NCI-H524 treated with DMSO at 0.1 percent for 48 hours (cell line): ENCODE data around the gene CFDP1.

ENCODE experiments used
- DNase-seq: peaks from one replicate; lab custom pipeline; 2025; lab: John Stamatoyannopoulos, UW

The CFDP1 gene

DNA sequence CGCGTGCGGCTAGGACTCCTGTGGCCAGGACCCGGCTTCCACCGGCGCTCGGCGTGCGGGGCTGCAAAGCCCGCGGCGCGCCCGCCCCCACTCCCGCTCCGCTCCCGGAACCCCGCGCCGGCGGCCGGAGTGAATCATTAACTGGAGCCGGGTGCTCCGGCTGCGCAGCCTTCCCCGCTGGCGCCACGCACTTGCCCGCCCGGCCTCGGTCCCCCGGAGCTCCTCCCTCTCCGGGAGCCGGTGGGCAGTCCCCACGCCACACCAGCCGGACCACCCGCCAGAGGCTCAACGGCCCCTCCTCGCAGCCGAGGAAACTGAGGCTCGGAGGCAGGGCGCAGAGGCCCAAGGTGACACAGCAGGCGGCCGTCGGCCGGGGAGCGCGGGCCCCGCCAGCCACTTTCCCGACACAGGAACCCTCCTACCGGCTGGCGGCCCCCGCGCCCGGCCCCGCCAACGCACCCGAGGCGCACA, 182.5 kb downstream of the CFDP1 start:
- DNase-seq, result no peak

DNA sequence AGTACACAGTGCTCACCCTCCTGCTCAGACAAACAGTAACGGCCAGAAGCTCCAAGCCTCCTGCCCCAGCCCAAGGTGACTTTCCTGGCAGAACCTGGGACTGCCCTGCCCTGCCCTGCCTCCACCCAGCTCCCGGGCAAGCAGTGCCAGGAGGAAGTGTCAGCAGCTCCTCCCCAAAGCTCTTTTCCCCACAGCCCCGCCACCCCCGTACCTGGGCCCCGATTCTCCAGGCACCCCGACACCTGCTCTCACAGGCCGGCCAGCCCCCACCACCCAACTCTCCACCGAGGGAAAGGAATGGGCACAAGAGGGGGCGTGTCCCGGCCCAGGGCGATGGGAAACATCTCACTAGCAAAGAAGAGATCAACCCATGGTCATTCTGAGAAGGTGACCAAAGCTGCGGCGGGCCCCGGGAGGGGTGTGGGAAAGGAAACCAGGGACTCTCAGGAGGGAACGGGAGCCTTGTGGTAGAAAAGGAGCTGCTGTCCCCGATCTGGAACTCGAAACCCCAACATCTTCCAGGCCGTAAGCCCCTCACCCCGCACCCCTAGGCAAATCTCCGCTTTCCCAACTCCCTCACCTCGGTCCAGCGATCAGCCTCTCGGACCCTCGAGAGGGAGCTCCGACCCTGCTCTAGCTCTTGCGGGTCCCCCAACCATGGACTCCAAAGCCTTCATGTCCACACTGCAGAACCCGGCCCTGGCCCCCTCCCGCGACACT, 183.1 kb downstream of the CFDP1 start:
- DNase-seq, result no peak

DNA sequence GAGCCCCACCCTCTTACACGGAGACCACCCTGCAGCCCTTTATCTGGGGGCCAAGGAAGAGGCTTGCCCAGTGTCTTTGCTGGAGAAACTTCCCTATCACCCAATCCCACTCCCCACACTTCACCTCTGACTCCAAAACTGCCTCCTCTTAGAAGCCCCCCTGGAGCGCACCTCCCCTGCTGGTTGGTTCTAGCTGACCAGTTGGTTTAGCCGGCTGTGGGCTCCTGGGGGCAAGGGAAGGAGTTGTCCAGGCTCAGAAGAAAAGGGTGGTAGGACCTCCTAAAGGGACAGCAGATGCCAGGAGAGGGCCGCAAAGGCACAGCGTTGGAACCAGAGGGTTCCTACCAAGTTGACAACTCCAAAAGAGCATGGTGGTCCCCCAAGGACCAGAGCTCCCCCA, 183.9 kb downstream of the CFDP1 start:
- DNase-seq, result no peak

DNA sequence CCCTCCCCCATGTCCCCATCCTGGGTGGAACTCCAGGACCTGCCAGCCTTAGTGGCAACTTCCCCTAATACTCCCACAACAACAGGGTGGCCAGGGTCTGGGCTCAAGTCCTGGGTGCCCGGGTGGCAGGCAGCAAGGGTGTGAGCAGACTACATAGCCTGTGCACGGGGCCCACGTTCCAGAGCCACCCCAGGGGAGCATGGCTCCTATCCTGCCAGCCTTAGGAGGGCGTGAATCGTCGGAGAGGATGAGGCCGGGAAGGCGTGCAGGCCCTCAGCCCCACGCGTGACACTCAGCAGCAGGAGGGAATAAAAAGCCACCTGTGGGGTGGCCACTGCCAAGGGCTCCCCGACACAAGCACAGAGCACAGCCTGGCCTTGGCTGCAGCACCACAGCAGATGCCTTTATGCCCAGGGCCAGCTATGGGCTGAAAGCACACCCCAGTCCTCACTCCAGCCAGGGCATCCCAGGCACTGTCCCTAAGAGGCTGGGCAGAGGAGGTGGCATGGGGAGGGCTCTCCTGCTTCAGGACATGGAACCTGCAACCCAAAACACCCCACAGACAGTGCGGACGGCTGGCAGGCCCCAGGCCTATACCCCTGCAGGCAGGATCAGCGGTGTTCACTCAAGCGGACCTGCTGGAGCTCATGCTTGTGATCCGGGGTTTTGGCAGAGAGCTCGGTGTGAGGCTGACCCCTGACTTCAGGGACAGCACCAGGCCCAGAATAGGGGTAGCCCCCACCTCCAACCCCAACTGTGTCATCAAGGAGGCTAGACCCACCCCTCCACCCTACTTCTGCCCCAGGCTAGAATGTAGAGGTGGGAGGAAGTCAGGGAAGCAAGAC, 184.5 kb downstream of the CFDP1 start:
- DNase-seq, result no peak

DNA sequence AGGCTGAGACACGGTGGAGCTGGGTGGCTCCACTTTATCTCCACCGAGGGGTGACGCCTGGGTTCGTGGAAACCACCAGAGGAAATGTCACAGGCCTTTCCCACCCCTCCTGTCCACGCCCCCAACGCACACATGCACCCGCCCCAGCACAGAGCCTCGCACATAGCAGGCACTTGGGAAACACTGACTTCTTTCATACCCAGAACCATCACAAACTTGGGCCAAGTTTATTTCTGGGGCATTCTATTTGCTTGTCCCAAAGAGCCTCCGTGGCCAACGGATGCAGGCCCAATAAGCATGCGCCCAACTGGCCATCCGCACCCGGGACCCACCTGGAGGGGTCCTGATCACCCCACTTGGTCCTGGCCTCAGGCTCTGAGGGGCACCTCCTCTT, 185.2 kb downstream of the CFDP1 start:
- DNase-seq, result no peak

DNA sequence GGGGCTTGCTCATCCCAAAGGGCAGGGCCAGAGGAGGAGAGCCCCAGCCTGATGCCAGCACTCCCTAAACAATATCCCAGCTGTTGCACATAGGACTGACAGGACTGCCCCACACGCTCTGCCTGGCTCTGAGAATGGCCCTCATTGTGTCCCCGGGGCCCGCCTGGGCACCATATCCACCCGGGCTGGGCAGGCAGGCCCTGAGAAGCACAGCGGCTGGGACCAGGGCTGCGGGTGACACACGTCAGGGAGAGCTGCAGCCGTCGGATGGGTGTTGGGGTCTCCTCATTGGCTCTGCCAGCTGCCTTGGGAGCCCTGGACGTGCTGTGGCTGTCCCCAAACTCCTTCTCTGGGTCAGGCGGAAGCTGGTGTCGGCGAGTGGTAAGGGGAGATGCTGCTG, 186.1 kb downstream of the CFDP1 start:
- no peak for DNase-seq

DNA sequence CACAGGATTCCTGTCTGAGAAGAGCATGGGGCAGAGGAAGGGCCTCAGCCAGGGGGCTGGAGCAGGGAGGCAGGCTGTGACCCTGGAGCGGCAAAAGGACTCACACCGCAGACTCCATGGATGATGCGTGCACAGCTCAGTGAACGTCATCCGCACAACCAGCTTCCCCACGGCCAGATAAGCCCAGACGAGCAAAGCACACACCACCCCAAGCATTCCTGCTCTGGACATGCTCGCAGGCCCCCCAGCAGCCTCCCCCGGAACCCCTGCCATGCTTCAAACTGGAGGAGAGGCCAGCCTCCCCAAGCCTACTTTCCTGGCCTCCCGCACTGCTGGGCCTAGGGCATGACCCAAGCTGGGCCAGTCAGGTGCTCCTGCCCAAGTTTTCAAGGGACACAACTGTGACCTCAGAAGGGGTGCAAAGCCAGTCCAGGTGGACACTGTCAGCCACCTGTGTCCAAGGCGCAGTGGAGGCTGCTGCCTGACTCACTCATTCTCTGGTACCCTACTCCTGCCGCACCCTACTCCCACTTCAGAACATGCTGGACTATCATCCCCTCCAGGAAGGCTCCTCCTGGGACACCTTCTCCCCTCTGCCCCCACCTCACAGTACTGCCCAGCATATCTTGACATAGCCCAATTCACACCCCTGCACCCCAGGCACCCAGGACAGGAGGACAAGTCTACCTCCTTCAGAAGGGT, 186.6 kb downstream of the CFDP1 start:
- DNase-seq, result no peak

DNA sequence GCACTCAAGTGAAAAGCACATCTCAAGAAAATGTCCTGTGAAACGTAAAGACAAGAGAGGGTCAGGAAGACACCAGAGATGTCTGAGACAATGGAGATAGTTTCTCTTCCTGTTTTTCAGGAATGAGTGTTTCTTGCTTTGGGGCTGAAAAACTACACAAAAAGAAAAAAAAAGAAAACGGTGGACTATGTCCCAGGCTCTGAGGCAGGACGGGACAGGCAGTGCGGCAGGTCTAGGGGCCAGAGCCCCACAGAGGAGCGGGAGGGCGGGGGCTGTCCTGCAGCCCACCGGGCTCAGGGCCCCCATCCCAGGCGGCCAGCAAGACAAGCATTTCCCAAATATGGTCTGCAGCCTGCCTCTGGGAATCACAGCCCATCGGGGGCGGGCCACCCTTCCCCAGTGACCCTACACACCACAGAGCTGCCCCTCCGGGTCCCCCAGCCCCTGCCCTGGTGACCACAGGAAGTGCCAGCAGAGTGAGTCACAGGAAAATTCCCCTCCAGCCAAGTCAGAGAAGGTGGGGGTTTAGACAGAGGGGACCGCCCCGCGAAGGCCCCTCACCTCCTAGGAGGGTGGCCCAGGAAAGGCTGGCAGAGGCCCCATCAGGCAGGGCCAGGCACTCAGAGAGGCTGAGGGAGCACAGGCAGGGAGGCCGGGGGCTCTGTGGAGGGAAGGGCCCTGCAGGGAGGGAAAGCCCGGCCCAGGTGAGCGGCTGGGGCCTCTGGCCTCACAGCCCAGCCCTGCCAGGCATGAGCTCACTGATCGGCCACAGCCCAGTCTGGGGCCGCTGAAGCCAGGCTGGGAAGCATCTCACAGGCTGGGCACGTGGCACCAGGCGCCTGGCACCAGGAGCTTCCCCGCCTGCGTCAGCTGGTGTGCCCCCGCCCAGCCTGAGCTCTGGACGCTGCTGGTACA, 188.2 kb downstream of the CFDP1 start:
- no peak for DNase-seq

DNA sequence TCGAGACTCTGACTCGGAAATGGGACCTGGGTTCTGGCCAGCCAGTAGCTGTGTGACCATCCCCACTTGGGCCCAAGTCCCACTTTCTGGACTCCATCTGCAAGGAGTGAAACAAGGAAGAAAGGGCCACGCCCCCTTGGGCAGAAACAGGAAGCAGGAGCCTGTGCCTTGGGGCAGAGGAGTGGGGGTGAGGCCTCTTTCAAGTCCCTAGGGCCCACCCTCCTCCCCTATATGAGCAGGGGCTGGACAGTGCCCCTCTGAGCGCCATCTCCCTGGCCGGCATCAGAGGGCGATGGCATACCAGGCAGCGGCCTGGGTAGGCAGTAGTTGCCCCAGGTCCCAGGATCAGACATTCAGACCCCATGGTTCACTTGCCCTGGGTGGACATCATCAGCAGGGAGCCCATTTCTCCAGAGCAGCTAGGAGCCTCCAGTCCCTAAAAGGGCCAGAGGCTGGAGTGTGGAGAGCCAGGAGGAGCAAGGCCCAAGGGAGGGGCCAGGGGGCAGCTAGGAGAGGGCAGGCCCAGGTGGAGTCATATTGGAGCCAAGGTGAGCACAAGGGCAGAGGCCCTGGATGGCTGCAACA, 189.0 kb downstream of the CFDP1 start:
- DNase-seq, result no peak
